HFF-Myc (cell line): Measurements from ENCODE around the gene KPRP.

ENCODE experiments used
- DNase-seq: peaks from one replicate; pipeline ENCODE4 v3.0.0-alpha.2; 2011; ENCODE audit warnings: low read depth; ENCODE audit errors: extremely low read depth
- H3K4me3 ChIP-seq: replicated peaks from 2 replicates; pipeline ENCODE4 v1.5.1; 2011; ENCODE audit warnings: low read depth, mild to moderate bottlenecking, control low read depth, low read length
- CTCF ChIP-seq: IDR thresholded peaks from 2 replicates; pipeline ENCODE4 v1.5.1; 2012; ENCODE audit warnings: mild to moderate bottlenecking, low read depth, low read length, control low read depth; ENCODE audit errors: missing control alignments

Gene KPRP

GRCh38 chr1:152795686-152796085 lies 37.9 kb downstream of the KPRP start:
- TF ChIP-seq CTCF, result no peak
- no peak for DNase-seq
- no peak overlapping the region for H3K4me3 ChIP-seq

GRCh38 chr1:152796421-152796820 lies 38.6 kb downstream of the KPRP start, which contains the start of gene LCE1D:
Gene LCE1D (plus strand): TSS chr1:152796721. CDS start chr1:152797795, 1,074 bp downstream.
- TF ChIP-seq CTCF, result no peak
- DNase-seq, result no peak
- H3K4me3 ChIP-seq, result no peak within 1 kb of the TSS

- no peak overlapping the region for H3K4me3 ChIP-seq
- DNase-seq, result no peak
- no peak for TF ChIP-seq CTCF
Observed at GRCh38 chr1:152801333-152801732, 43.5 kb downstream of the KPRP start.

GRCh38 chr1:152806576-152806975 lies 48.8 kb downstream of the KPRP start, which contains the start of gene LCE1C:
Gene LCE1C (minus strand): TSS chr1:152806651. CDS start chr1:152805478, 1,173 bp downstream.
- DNase-seq, result no peak
- no peak for TF ChIP-seq CTCF
- no peak within 1 kb of the TSS for H3K4me3 ChIP-seq

GRCh38 chr1:152811050-152811449 lies 53.2 kb downstream of the KPRP start:
- TF ChIP-seq CTCF, result no peak
- DNase-seq, result no peak
- no peak overlapping the region for H3K4me3 ChIP-seq
